HG03097 (cell line): ENCODE results near the gene NECAP2.
"Not testable (repeated sequence)": the region's sequence is repeated elsewhere in the genome, so short reads cannot be mapped to it uniquely, and the experiment has no call there.

Experiments
- ATAC-seq: cut with Tn5 transposase; IDR thresholded peaks from one replicate; pipeline ENCODE4 v1.9.1; 2021; ENCODE audit not compliant: unreplicated experiment, low FRiP score

The NECAP2 gene

GRCh38 chr1:16425125-16426025 lies 15.1 kb upstream of the NECAP2 start:
- ATAC-seq = no peak

GRCh38 chr1:16430606-16431005 lies 9.9 kb upstream of the NECAP2 start:
- ATAC-seq = no peak

DNA sequence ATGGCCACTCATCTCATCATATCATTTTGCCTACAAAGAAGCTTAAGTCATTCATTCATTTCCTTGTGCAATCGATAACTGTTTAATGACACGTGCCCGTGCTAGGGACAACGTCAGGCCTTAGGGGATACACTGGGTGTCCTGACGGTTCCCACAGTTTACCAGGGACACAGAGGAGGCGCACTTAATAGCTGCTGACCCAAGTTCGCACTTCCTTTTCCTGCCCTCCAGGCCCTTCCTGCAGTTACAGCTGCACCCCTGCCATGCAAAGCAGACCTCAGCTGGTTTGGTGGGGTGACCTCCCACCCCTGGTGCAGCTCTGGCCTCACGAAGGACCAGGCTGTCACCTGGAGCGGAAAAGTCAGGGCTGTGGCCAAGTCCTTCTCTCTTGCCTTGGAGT lies 7.5 kb upstream of the NECAP2 start:
- no peak for ATAC-seq

- no peak for ATAC-seq
Observed at GRCh38 chr1:16434007-16434406, 6.5 kb upstream of the NECAP2 start.

GRCh38 chr1:16434501-16434900 lies 6.0 kb upstream of the NECAP2 start:
- ATAC-seq = no peak

DNA sequence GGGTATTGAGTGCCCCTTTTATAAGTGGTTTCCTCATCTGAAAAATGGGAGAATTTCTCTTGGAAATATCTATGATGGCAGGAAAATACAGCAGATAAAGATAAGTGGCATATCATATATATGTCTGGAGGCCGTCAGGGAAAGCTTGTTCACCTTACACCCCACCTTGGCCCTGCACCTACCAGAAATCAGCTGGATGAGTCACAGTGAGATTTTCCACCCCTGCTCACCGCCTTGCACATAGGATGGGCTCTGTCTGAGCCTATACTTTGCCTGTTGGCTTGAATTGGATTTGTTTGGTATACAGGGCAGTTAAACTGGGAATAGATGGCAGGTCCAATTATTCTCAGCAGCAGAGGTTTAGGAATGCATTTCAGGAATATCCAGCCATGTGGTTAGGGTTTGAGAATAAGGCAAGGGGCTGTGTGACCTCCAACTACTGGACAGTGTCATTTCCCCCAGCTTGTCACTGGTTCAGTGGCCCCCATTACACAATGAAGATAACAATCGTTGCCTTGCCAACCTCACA lies 3.5 kb upstream of the NECAP2 start, which contains the start of gene SPATA21:
TSS of gene SPATA21 (minus strand) at position 479 of the 529 bp plus-strand sequence. CDS start 6,053 bp downstream, outside the sequence.
- ATAC-seq = no peak

- no peak for ATAC-seq
Observed at GRCh38 chr1:16438516-16438915, 2.0 kb upstream of the NECAP2 start.

GRCh38 chr1:16438924-16439323 lies 1.6 kb upstream of the NECAP2 start:
- ATAC-seq = no peak

GRCh38 chr1:16440131-16440469 lies 424 bp upstream of the NECAP2 start:
- ATAC-seq = no peak

DNA sequence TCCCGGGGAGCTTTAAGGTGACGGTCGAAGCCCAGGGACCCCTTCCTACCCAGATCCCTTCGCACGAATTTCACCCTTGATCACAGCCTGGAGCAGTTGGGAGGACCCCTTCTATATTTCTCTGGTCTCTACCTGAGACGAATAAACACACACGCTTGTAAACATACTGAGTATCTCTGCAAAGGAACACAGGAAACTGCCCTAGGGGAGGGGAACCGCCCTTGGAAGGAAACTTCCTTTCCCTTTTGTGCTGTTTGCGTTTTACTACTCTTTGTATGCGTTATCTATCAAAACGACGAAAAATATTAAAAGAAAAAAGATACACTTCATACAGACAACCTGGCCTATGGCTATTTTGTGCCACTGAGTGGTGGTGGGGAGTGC lies 750 bp downstream of the NECAP2 start:
- no peak for ATAC-seq

- ATAC-seq = no peak
Observed at GRCh38 chr1:16442265-16442664, 1.7 kb downstream of the NECAP2 start.

DNA sequence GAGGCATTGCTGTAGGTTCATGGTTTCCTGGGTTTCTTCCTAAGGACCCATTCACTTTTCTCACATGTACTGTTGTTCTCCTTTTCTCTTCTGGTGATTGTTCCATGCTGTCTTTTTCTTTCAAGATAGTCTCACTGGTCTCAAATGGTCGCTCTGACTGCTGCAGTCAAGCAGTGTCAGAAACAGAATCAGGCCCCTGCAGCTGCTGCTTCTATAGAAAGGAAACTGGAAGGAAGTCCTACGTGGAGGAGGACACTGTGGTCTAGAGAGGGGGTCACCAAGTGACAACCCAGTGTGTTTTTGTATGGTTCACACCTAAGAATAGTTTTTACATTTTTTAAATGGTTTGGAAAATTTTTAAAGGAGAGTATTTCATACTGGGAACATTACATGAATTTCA lies 2.4 kb downstream of the NECAP2 start:
- no peak for ATAC-seq

- ATAC-seq = no peak
Observed at GRCh38 chr1:16443975-16444770, 3.6 kb downstream of the NECAP2 start.

DNA sequence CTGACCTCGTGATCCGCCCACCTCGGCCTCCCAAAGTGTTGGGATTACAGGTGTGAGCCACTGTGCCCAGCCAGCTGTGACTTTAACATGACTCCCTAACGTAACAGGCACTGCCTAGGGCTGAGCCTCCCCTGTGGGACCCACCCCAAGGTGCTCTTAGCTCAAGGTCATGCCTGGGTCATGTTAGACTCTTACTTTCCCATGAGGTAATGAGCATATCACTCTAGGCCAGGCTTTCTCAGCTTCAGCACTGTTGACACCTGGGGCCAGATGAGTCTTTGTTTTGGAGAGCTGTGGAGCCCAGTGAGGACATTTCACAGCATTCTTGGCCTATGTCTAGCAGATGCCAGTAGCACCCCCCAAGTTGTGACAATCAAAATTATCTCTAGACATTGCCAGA lies 4.5 kb downstream of the NECAP2 start:
- ATAC-seq = no peak

DNA sequence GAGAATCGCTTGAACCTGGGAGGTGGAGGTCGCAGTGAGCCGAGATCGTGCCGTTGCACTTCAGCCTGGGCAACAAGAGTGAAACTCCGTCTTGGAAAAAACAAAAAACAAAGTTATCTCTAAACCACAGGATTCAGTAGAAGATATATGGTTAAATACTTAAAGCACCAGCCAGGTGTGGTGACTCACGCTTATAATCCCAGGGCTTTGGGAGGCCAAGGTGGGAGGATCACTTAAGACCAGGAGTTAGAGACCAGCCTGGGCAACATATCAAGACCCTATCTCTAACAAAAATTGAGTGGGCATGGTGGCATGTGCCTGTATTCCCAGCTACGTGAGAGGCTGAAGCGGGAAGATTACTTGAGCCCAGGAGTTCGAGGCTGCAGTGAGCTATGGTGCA lies 5.6 kb downstream of the NECAP2 start:
- ATAC-seq = no peak

DNA sequence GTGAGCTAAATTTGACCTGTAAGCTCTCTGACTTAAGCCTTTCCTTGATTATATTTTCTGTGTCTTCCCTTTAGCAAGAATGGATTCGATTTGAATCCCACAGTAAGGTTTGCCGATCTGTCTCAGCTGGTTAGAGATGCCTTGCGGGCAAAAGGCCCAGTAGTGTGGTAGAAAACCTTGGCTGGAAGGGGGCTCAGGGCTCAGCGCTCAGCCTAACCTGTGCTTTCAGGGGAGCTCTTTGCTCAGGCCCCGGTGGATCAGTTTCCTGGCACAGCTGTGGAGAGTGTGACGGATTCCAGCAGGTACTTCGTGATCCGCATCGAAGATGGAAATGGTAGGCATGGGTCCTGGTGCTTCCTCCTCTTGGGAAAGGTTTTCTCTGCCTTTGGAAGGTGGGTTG lies 7.1 kb downstream of the NECAP2 start:
- no peak for ATAC-seq

DNA sequence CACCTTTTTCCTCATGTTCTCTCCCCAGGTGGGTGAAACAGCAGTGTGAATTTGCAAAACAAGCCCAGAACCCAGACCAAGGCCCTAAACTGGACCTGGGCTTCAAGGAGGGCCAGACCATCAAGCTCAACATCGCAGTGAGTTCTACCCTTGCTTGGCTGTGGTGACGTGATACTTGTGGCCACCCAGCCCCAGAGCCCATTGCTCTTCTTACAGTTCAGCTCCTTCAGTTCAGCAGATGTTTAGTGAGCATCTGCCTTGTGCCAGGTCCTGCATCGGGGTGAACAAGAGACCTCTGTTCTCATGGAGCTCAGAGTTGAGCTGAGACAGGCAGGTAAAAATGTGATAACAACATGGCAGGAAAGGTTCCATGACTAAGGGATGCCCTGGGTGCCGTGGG lies 8.5 kb downstream of the NECAP2 start:
- no peak for ATAC-seq

DNA sequence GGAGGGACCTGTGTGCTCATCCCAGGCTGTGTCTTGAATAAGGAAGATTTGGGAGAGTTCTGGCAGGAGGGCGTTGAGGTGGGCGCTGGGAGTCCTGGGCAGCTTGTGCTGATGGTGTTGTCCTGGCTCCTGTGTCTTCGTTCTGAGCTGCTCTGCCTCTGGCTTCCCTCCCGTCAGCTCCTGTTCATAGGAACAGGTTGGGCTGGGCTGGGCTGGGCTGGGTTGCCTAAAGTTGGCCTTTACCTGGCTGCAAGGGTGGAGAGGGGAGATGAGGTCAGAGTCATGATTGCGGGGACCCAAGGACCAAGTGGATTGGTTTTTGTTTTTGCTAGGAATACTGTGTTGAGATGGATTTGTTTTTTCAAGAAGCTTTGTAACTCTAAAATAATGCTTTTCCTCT lies 9.1 kb downstream of the NECAP2 start:
- no peak for ATAC-seq

DNA sequence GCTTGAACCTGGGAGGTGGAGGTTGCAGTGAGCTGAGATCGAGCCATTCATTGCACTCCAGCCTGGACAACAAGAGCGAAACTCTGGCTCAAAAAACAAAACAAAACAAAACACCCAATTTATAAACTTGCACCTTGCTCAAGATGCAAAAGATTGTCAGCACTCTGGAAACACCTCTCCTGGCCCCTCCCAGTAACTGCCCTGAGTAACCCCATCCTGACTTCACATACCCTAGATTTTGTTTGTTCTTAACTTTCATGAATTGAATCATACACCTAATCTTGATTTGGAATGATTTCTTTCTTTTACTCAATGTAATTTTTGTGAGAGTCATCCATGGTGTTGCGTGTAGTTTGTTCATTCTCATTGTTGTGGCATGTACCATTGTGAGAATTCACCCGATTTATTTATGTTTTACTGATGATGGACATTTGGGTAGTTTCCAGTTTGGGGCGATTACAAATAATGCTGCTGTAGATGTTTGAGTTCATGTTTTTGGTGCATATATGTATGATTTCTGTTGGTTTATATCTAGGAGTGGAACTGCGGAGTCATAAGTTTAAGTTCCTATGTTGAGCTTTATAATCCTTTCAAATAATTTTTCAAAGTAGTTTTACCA lies 10.4 kb downstream of the NECAP2 start:
- ATAC-seq = no peak

- ATAC-seq = no peak
Observed at GRCh38 chr1:16451841-16452528, 11.5 kb downstream of the NECAP2 start.

- ATAC-seq = not testable (repeated sequence)
Observed at GRCh38 chr1:16454909-16455308, 14.4 kb downstream of the NECAP2 start.
